H1 (cell line): ENCODE results near the gene GALNT18. TPM values are rescaled to one million over a fixed set of nuclear protein-coding genes. Genes with fewer than 3 reads are reported as not detected.

Source experiments
- ATF2 ChIP-seq: IDR thresholded peaks from 2 replicates; pipeline ENCODE4 v1.6.1; 2012; ENCODE audit warnings: low read length, inconsistent platforms
- polyA plus RNA-seq, 7 experiments: library from polyadenylated mRNA; depleted of rRNA in 3 of 7; stranded (reverse) in 5 of 7; unstranded in 2 of 7; fragments of >200 nt in 5 of 7; fragments of 200-250 nt in 2 of 7; gene quantifications; 1 replicate in 5 of 7; 2 replicates in 1 of 7; 4 replicates in 1 of 7; pipeline versions ENCODE4 v1.2.1 to v1.2.3, GENCODE V29; 2011 to 2013; ENCODE audit warnings: missing spikeins in 2 of 7, mixed read lengths in 2 of 7
- total RNA-seq: library from RNA; stranded (reverse); fragmentation: NEBNext Ultra II Directional; extraction: Animal tissue kit (Norgen Biotek cat#: 25700); gene quantifications from 2 replicates; pipeline ENCODE4 v1.2.1, GENCODE V29; 2021

The GALNT18 gene
- total and polyA plus RNA-seq, 2 of the 8 experiments (the other 6 are each of a cell fraction or from before 2014, with no cell fraction given) = 6.0 to 9.4 TPM

GRCh38 chr11:11618973-11619435 is 2.8 kb downstream of the GALNT18 start (continued):
- no peak for TF ChIP-seq ATF2
